SU-DHL-6 (cell line): ENCODE data around the gene PLCH1.

Experiments
- EZH2phosphoT487 ChIP-seq: fragments of 200-600 bp; sonication (generic), shearing (Covaris generic); conservative IDR thresholded peaks from 2 replicates; pipeline ENCODE4 v1.6.1; 2018; ENCODE audit warnings: mild to moderate bottlenecking, antibody characterized with exemption, low read length, moderate library complexity, mixed read lengths
- TF ChIP-seq, protein P1 (sequence below): fragments of 200-600 bp; sonication (generic); IDR thresholded peaks from one replicate; pipeline ENCODE4 v1.5.1; 2017; ENCODE audit warnings: antibody characterized with exemption, mild to moderate bottlenecking, low read length, moderate library complexity; ENCODE audit not compliant: insufficient read depth, poor library complexity, severe bottlenecking

DNA sequence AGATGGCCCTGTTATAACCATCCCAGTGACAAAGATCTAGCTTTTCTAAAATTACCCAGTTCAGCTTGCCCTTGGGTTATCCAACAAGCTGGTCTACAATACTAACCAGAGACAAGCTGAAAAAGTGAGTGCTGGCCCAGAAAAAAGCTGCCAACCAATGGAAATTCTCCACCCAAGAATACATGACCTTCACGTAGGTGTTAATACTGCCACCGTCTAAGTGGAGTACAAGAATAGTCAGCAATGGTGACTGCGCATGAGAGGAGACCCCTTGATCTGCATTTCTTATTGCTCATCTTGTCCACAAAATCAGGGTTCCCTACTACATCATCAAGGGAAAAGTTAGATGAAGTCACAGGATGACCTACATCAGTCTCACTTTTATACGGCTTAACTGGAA is 15.8 kb upstream of the PLCH1 start:
- TF ChIP-seq, protein P1, sequence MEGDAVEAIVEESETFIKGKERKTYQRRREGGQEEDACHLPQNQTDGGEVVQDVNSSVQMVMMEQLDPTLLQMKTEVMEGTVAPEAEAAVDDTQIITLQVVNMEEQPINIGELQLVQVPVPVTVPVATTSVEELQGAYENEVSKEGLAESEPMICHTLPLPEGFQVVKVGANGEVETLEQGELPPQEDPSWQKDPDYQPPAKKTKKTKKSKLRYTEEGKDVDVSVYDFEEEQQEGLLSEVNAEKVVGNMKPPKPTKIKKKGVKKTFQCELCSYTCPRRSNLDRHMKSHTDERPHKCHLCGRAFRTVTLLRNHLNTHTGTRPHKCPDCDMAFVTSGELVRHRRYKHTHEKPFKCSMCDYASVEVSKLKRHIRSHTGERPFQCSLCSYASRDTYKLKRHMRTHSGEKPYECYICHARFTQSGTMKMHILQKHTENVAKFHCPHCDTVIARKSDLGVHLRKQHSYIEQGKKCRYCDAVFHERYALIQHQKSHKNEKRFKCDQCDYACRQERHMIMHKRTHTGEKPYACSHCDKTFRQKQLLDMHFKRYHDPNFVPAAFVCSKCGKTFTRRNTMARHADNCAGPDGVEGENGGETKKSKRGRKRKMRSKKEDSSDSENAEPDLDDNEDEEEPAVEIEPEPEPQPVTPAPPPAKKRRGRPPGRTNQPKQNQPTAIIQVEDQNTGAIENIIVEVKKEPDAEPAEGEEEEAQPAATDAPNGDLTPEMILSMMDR = no peak
- no peak for TF ChIP-seq EZH2phosphoT487
